GM23338 (cell line): ENCODE data around the gene RPL26. TPM values are rescaled to one million over a fixed set of nuclear protein-coding genes. Genes with fewer than 3 reads are reported as not detected.

Experiments used
- ATAC-seq: fragments of 200-7000 bp; cut with Tn5 transposase; 3 replicates; pipeline ENCODE4 v1.9.1; 2020
- DNase-seq: peaks from one replicate; pipeline ENCODE4 v3.0.0-alpha.2; 2015; ENCODE audit warnings: low spot score
- H2AFZ ChIP-seq: fragments of 200-600 bp; sonication (generic); 2 replicates; pipeline ENCODE4 v1.8.0; 2016; ENCODE audit warnings: antibody characterized with exemption, mild to moderate bottlenecking, moderate library complexity
- H3F3A ChIP-seq: fragments of 200-600 bp; sonication (generic); replicated peaks from 2 replicates; pipeline ENCODE4 v1.8.0; 2017; ENCODE audit warnings: antibody characterized with exemption, mixed run types, low read depth
- H3K27ac ChIP-seq: fragments of 200-600 bp; sonication (generic); 2 replicates; pipeline ENCODE4 v1.6.1; 2016; ENCODE audit warnings: low read depth
- H3K27me3 ChIP-seq: fragments of 200-600 bp; sonication (generic); 2 replicates; pipeline ENCODE4 v1.8.0; 2016; ENCODE audit warnings: mild to moderate bottlenecking, mixed run types, moderate library complexity; ENCODE audit not compliant: insufficient read depth
- H3K36me3 ChIP-seq: fragments of 200-600 bp; sonication (generic); 2 replicates; pipeline ENCODE4 v1.8.0; 2016; ENCODE audit warnings: mild to moderate bottlenecking; ENCODE audit not compliant: insufficient read depth
- H3K4me1 ChIP-seq: fragments of 200-600 bp; sonication (generic); 2 replicates; pipeline ENCODE4 v1.8.0; 2016; ENCODE audit warnings: mild to moderate bottlenecking, moderate library complexity; ENCODE audit not compliant: insufficient read depth
- H3K4me2 ChIP-seq: fragments of 200-600 bp; sonication (generic); 2 replicates; pipeline ENCODE4 v1.7.1; 2017; ENCODE audit warnings: mixed run types
- H3K4me3 ChIP-seq: fragments of 200-600 bp; sonication (generic); 2 replicates; pipeline ENCODE4 v1.6.1; 2016; ENCODE audit warnings: mixed run types
- H3K79me2 ChIP-seq: fragments of 200-600 bp; sonication (generic); replicated peaks from 2 replicates; pipeline ENCODE4 v1.8.0; 2017; ENCODE audit warnings: mild to moderate bottlenecking; ENCODE audit not compliant: insufficient read depth
- H3K9me2 ChIP-seq: fragments of 200-600 bp; sonication (generic); 2 replicates; pipeline ENCODE4 v1.8.0; 2017; ENCODE audit not compliant: insufficient read depth
- H4K20me1 ChIP-seq: fragments of 200-600 bp; sonication (generic); replicated peaks from 2 replicates; pipeline ENCODE4 v1.8.0; 2017; ENCODE audit warnings: mild to moderate bottlenecking; ENCODE audit not compliant: insufficient read depth
- H3K27ac Mint-ChIP-seq: 2 replicates; pipeline ENCODE4 v1.8.0; 2020; ENCODE audit warnings: inconsistent platforms, mild to moderate bottlenecking, moderate library complexity, mixed read lengths
- H3K27me3 Mint-ChIP-seq: 3 replicates; pipeline ENCODE4 v1.8.0; 2022; ENCODE audit warnings: low read depth, mild to moderate bottlenecking, moderate library complexity, mixed read lengths, inconsistent platforms; ENCODE audit not compliant: insufficient read depth, poor library complexity
- H3K36me3 Mint-ChIP-seq: 3 replicates; pipeline ENCODE4 v1.8.0; 2021; ENCODE audit warnings: low read depth, mild to moderate bottlenecking, inconsistent platforms, moderate library complexity, mixed read lengths
- H3K4me1 Mint-ChIP-seq: 3 replicates; pipeline ENCODE4 v1.8.0; 2020; ENCODE audit warnings: mild to moderate bottlenecking, inconsistent platforms, mixed read lengths
- H3K4me3 Mint-ChIP-seq: 3 replicates; pipeline ENCODE4 v1.8.0; 2021; ENCODE audit warnings: moderate library complexity, mild to moderate bottlenecking, inconsistent platforms, mixed read lengths
- H3K9me3 Mint-ChIP-seq: 3 replicates; pipeline ENCODE4 v1.8.0; 2020; ENCODE audit warnings: moderate library complexity, mild to moderate bottlenecking, inconsistent platforms, mixed read lengths
- CREB1 ChIP-seq: fragments of 250-450 bp; sonication (Bioruptor Pico); IDR thresholded peaks from 2 replicates; pipeline ENCODE4 v1.5.0; 2020; ENCODE audit warnings: low read depth, mild to moderate bottlenecking, moderate library complexity
- CTCF ChIP-seq, 2 experiments: fragments of 200-600 bp in 1 of 2; sonication (generic) in 1 of 2; conservative IDR thresholded peaks; 2 replicates each; pipeline versions ENCODE4 v1.5.1 to v1.6.1; 2016 to 2017; ENCODE audit warnings: antibody characterized with exemption in 2 of 2, low read depth in 2 of 2, mild to moderate bottlenecking in 2 of 2, moderate library complexity in 1 of 2
- ETS1 ChIP-seq: IDR thresholded peaks from 2 replicates; pipeline ENCODE4 v1.6.1; 2016; ENCODE audit warnings: antibody characterized with exemption
- EZH2 ChIP-seq: fragments of 200-600 bp; sonication (generic); IDR thresholded peaks from one replicate; pipeline ENCODE4 v1.8.0; 2017; ENCODE audit warnings: antibody characterized with exemption, mild to moderate bottlenecking, low read depth; ENCODE audit not compliant: unreplicated experiment
- EZH2phosphoT487 ChIP-seq: fragments of 200-600 bp; sonication (generic); IDR thresholded peaks from one replicate; pipeline ENCODE4 v1.8.1; 2018; ENCODE audit warnings: antibody characterized with exemption; ENCODE audit not compliant: unreplicated experiment
- JUNB ChIP-seq: IDR thresholded peaks from one replicate; pipeline ENCODE4 v1.6.1; 2016; ENCODE audit warnings: antibody characterized with exemption; ENCODE audit not compliant: unreplicated experiment
- NANOG ChIP-seq: IDR thresholded peaks from 2 replicates; pipeline ENCODE4 v1.6.1; 2016; ENCODE audit warnings: antibody characterized with exemption, borderline replicate concordance
- POLR2AphosphoS5 ChIP-seq: IDR thresholded peaks from 2 replicates; pipeline ENCODE4 v1.6.1; 2016; ENCODE audit warnings: antibody characterized with exemption, low read depth
- REST ChIP-seq: IDR thresholded peaks from one replicate; pipeline ENCODE4 v1.6.1; 2018; ENCODE audit warnings: antibody characterized with exemption; ENCODE audit not compliant: unreplicated experiment
- STAT1 ChIP-seq: IDR thresholded peaks from one replicate; pipeline ENCODE4 v1.6.1; 2016; ENCODE audit warnings: antibody characterized with exemption; ENCODE audit not compliant: unreplicated experiment
- ZNF114 ChIP-seq: fragments of 250-450 bp; sonication (Bioruptor Pico); IDR thresholded peaks from 2 replicates; pipeline ENCODE4 v1.5.0; 2020; ENCODE audit warnings: mild to moderate bottlenecking, moderate library complexity
- ZNF331 ChIP-seq: fragments of 250-450 bp; sonication (Bioruptor Pico); IDR thresholded peaks from 2 replicates; pipeline ENCODE4 v1.5.0; 2020; ENCODE audit warnings: low read depth, mild to moderate bottlenecking, moderate library complexity
- ZNF462 ChIP-seq: fragments of 250-450 bp; sonication (Bioruptor Pico); IDR thresholded peaks from 2 replicates; pipeline ENCODE4 v1.5.0; 2020; ENCODE audit warnings: mild to moderate bottlenecking, moderate library complexity
- polyA plus RNA-seq: library from polyadenylated mRNA; unstranded; fragments of >200 nt; fragmentation: Nextera tagmentation; extraction: Ambion mirVana; gene quantifications from 2 replicates; pipeline ENCODE4 v1.2.1, GENCODE V29; 2016
- total RNA-seq: library from RNA; depleted of rRNA; stranded (reverse); fragments of >200 nt; shearing (Covaris generic); gene quantifications from 2 replicates; pipeline ENCODE4 v1.2.3, GENCODE V29; 2014

The RPL26 gene
- total and polyA plus RNA-seq, 2 experiments from 2014 or later = 2,274 to 3,158 TPM

- H3K4me3 Mint-ChIP-seq = no peak overlapping the region
- Histone ChIP-seq H4K20me1 (peaks cover 3% of the 10 kb centered on the region), H3K27me3 (no peaks in the 10 kb centered on the region), H3K4me2 (no peak overlapping the region), H2AFZ (no peak overlapping the region), H3K27ac (no peak overlapping the region), H3K4me3 (no peak overlapping the region), H3F3A (peaks cover 8% of the 10 kb centered on the region), H3K4me1 (peaks cover 12% of the 10 kb centered on the region), H3K36me3 (peaks cover 3% of the 10 kb centered on the region; the same call in 1 of the 2 replicates), H3K79me2 (peaks cover 11% of the 10 kb centered on the region), H3K9me2 (no peaks in the 10 kb centered on the region)
- TF ChIP-seq JUNB = no peak
- TF ChIP-seq NANOG = no peak
- TF ChIP-seq ZNF331 (CRISPR knock-in tag) = no peak
- TF ChIP-seq POLR2AphosphoS5 = no peak
- no peak for TF ChIP-seq REST
- no peak for TF ChIP-seq EZH2
- no peak for TF ChIP-seq ZNF114 (CRISPR knock-in tag)
- TF ChIP-seq ZNF462 (CRISPR knock-in tag) = no peak
- no peak for TF ChIP-seq CREB1
- no peak for TF ChIP-seq ETS1
- no peak for TF ChIP-seq CTCF (conservative IDR thresholded peaks at IDR 0.05; ENCODE audit: low read depth in 2 of 2)
- no peak for TF ChIP-seq STAT1
- TF ChIP-seq EZH2phosphoT487 = no peak
- H3K36me3 Mint-ChIP-seq = peaks cover 19% of the 10 kb centered on the region
- peaks cover 3% of the 10 kb centered on the region; the same call in 1 of the 3 replicates for H3K9me3 Mint-ChIP-seq
- no peak overlapping the region for H3K27ac Mint-ChIP-seq
- ATAC-seq (no peak), DNase-seq (no peak)
- peaks cover 21% of the 10 kb centered on the region for H3K27me3 Mint-ChIP-seq
- H3K4me1 Mint-ChIP-seq = peaks cover 13% of the 10 kb centered on the region
Observed at GRCh38 chr17:8386841-8387240, 3.8 kb upstream of the RPL26 start.
